Astrocyte (in vitro differentiated cells and primary cell): ENCODE measurements around the gene RNF133. TPM values are rescaled to one million over a fixed set of nuclear protein-coding genes. Genes with fewer than 3 reads are reported as not detected.

ENCODE experiments used
- DNase-seq: peaks from one replicate; pipeline ENCODE4 v3.0.0-alpha.2; 2010; ENCODE audit warnings: low read depth
- FAIRE-seq: peaks from 2 replicates; lab custom pipeline; 2011; peaks lifted over from hg19 to GRCh38; lab: Jason Lieb, UNC
- H2AFZ ChIP-seq: 2 replicates; pipeline ENCODE4 v1.6.0; 2012; ENCODE audit warnings: low read depth, low read length, inconsistent platforms
- H3K27ac ChIP-seq: 2 replicates; pipeline ENCODE4 v1.5.1; 2011; ENCODE audit warnings: low read depth, low read length, inconsistent platforms
- H3K27me3 ChIP-seq: 2 replicates; pipeline ENCODE4 v1.6.0; 2011; ENCODE audit warnings: low read length, inconsistent platforms; ENCODE audit not compliant: insufficient read depth
- H3K36me3 ChIP-seq: 2 replicates; pipeline ENCODE4 v1.5.1; 2011; ENCODE audit warnings: low read length, inconsistent platforms; ENCODE audit not compliant: insufficient read depth
- H3K4me1 ChIP-seq: 2 replicates; pipeline ENCODE4 v1.5.1; 2011; ENCODE audit warnings: low read length, inconsistent platforms; ENCODE audit not compliant: insufficient read depth
- H3K4me2 ChIP-seq: 2 replicates; pipeline ENCODE4 v1.6.0; 2012; ENCODE audit warnings: low read length, inconsistent platforms
- H3K4me3 ChIP-seq: 2 replicates; pipeline ENCODE4 v1.5.1; 2011; ENCODE audit warnings: low read depth, mild to moderate bottlenecking, low read length, inconsistent platforms; ENCODE audit not compliant: insufficient read depth
- H3K79me2 ChIP-seq: 2 replicates; pipeline ENCODE4 v1.6.0; 2012; ENCODE audit warnings: mild to moderate bottlenecking, low read length, inconsistent platforms; ENCODE audit not compliant: insufficient read depth
- H3K9ac ChIP-seq: 2 replicates; pipeline ENCODE4 v1.6.0; 2012; ENCODE audit warnings: mild to moderate bottlenecking, low read length, inconsistent platforms
- H3K9me3 ChIP-seq: 2 replicates; pipeline ENCODE4 v1.5.1; 2012; ENCODE audit warnings: low read depth, mild to moderate bottlenecking, low read length, inconsistent platforms; ENCODE audit not compliant: insufficient read depth
- H4K20me1 ChIP-seq: 2 replicates; pipeline ENCODE4 v1.6.0; 2012; ENCODE audit warnings: low read length, inconsistent platforms; ENCODE audit not compliant: insufficient read depth
- H3K27ac Mint-ChIP-seq: one replicate; pipeline ENCODE4 v1.8.0; 2021; ENCODE audit warnings: mild to moderate bottlenecking, mixed read lengths; ENCODE audit not compliant: unreplicated experiment
- H3K27me3 Mint-ChIP-seq: one replicate; pipeline ENCODE4 v1.8.0; 2021; ENCODE audit warnings: low read depth, mixed read lengths; ENCODE audit not compliant: unreplicated experiment
- H3K36me3 Mint-ChIP-seq: one replicate; pipeline ENCODE4 v1.8.0; 2021; ENCODE audit warnings: low read depth, mixed read lengths; ENCODE audit not compliant: unreplicated experiment
- H3K4me1 Mint-ChIP-seq: one replicate; pipeline ENCODE4 v1.8.0; 2021; ENCODE audit warnings: low read depth, mixed read lengths; ENCODE audit not compliant: unreplicated experiment
- H3K4me3 Mint-ChIP-seq: one replicate; pipeline ENCODE4 v1.8.0; 2021; ENCODE audit warnings: mild to moderate bottlenecking, moderate library complexity, mixed read lengths; ENCODE audit not compliant: unreplicated experiment
- H3K9me3 Mint-ChIP-seq: one replicate; pipeline ENCODE4 v1.8.0; 2021; ENCODE audit warnings: mild to moderate bottlenecking, mixed read lengths; ENCODE audit not compliant: unreplicated experiment
- EZH2 ChIP-seq: IDR thresholded peaks from 2 replicates; pipeline ENCODE4 v1.6.1; 2012; ENCODE audit warnings: mild to moderate bottlenecking, low read length, inconsistent platforms; ENCODE audit not compliant: insufficient read depth
- total RNA-seq: library from RNA; stranded (reverse); gene quantifications from 2 replicates; pipeline ENCODE4 v1.2.1, GENCODE V29; 2021
- TF ChIP-seq, protein P1 (sequence below): IDR thresholded peaks from 2 replicates; pipeline ENCODE4 v1.5.1; 2011; ENCODE audit warnings: low read depth, mild to moderate bottlenecking, inconsistent platforms, low read length, moderate library complexity; ENCODE audit not compliant: insufficient read depth

The RNF133 gene
- total RNA-seq, 1 donor from 2014 or later = 0.30 TPM

DNA sequence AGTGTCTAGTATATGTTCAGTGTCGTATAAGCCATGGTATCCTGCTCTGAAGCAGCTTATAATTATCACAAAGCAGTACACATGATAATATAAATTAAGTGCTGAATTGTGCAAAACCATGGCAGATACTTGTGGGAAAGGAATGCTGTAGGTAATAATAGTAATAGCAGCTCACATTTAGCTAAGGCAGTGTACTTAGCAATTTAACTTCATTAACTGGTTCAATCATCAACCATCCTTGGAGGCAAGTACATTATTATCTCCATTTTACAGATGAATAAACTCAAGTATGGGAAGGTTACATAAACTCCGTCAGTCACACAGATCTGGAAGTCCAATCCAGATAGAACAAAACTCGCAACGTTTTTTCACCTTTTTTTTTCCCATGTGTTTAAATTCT lies 25.4 kb upstream of the RNF133 start:
- Histone ChIP-seq H3K79me2 (no peaks in the 10 kb centered on the region), H3K36me3 (no peaks in the 10 kb centered on the region), H3K4me2 (no peak overlapping the region), H2AFZ (no peak overlapping the region), H3K4me1 (no peaks in the 10 kb centered on the region), H3K27ac (no peak overlapping the region), H3K9ac (no peak overlapping the region), H3K27me3 (no peaks in the 10 kb centered on the region), H3K4me3 (no peak overlapping the region), H3K9me3 (no peaks in the 10 kb centered on the region), H4K20me1 (no peaks in the 10 kb centered on the region)
- Mint-ChIP-seq H3K27me3 (no peaks in the 10 kb centered on the region), H3K9me3 (no peaks in the 10 kb centered on the region), H3K27ac (no peak overlapping the region), H3K36me3 (no peaks in the 10 kb centered on the region), H3K4me3 (no peak overlapping the region), H3K4me1 (no peaks in the 10 kb centered on the region)
- no peak for TF ChIP-seq EZH2
- TF ChIP-seq, protein P1, sequence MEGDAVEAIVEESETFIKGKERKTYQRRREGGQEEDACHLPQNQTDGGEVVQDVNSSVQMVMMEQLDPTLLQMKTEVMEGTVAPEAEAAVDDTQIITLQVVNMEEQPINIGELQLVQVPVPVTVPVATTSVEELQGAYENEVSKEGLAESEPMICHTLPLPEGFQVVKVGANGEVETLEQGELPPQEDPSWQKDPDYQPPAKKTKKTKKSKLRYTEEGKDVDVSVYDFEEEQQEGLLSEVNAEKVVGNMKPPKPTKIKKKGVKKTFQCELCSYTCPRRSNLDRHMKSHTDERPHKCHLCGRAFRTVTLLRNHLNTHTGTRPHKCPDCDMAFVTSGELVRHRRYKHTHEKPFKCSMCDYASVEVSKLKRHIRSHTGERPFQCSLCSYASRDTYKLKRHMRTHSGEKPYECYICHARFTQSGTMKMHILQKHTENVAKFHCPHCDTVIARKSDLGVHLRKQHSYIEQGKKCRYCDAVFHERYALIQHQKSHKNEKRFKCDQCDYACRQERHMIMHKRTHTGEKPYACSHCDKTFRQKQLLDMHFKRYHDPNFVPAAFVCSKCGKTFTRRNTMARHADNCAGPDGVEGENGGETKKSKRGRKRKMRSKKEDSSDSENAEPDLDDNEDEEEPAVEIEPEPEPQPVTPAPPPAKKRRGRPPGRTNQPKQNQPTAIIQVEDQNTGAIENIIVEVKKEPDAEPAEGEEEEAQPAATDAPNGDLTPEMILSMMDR = no peak
- DNase-seq (no peak), FAIRE-seq (no peak)

DNA sequence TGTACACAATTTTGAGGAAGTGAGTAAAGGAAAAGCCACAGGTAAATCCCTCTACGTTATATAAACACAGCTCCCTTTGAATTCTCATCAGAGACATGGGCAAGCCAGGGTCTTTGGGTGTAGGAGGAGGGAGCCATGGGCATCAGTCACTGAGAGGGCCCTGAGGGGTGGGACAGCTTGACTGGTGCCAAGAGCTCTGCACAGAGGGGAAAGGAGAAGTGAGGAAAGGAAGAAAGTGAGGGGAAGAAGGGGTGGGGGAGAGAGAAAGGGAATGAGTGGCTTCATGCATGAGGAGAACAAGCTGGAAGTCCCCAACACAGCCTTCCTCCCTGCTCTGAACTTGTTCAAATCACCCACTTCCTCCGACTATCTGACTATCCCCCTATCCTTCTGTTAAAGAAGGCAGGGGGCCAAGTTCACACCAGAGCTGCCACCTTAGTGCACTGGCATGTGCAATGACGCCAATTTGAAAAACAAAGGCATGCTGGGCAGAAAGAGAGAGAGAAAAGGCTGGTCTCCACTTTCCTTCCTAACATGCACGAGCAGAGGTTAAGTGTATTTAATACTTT lies 20.2 kb upstream of the RNF133 start:
- Mint-ChIP-seq H3K36me3 (no peaks in the 10 kb centered on the region), H3K4me3 (no peak overlapping the region), H3K27ac (no peak overlapping the region), H3K9me3 (peaks cover 2% of the 10 kb centered on the region), H3K4me1 (peaks cover 3% of the 10 kb centered on the region), H3K27me3 (no peaks in the 10 kb centered on the region)
- Histone ChIP-seq H3K4me3 (no peak overlapping the region), H3K9ac (no peak overlapping the region), H3K79me2 (no peaks in the 10 kb centered on the region), H2AFZ (no peak overlapping the region), H3K4me2 (no peak overlapping the region), H3K27ac (no peak overlapping the region), H3K9me3 (no peaks in the 10 kb centered on the region), H4K20me1 (no peaks in the 10 kb centered on the region), H3K36me3 (no peaks in the 10 kb centered on the region), H3K4me1 (no peaks in the 10 kb centered on the region), H3K27me3 (no peaks in the 10 kb centered on the region)
- FAIRE-seq (no peak), DNase-seq (no peak)
- no peak for TF ChIP-seq EZH2
- TF ChIP-seq, protein P1 = no peak

DNA sequence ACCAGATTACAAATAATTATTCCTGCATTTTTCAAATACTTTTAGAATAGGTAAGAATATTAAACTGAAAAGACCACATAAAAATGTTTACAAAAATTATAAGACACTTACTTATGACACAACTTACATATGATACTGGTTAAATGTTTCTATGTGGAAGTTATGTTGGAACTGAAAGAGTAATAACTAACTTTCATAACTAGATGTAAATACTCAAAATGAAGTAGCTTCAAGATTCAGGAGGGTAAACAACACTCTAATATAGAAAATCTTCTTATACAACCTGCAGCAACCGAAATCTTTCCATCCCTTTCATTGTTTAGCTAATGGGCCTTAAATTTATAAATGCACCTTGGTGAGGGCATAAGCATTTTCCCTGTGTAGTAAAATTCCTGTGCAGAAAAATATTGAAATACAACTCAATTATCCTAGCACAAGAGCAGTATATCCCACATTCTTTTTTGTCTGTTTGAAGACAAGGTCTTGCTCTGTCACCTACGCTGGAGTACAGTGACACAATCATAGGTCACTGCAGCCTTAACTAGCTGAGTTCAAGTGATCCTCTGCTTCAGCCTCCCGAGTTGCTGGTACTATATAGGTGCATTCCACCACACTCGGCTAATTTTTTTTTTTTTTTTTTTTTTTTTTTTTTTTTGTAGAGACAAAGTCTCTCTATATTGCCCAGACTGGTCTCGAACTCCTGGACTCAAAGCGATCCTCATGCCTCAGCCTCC lies 18.6 kb upstream of the RNF133 start:
- Histone ChIP-seq H3K9ac (no peak overlapping the region), H3K4me2 (no peak overlapping the region), H3K9me3 (no peaks in the 10 kb centered on the region), H4K20me1 (no peaks in the 10 kb centered on the region), H2AFZ (no peak overlapping the region), H3K79me2 (no peaks in the 10 kb centered on the region), H3K27me3 (no peaks in the 10 kb centered on the region), H3K27ac (no peak overlapping the region), H3K4me1 (no peaks in the 10 kb centered on the region), H3K4me3 (no peak overlapping the region), H3K36me3 (no peaks in the 10 kb centered on the region)
- Mint-ChIP-seq H3K4me1 (peaks cover 3% of the 10 kb centered on the region), H3K27ac (no peak overlapping the region), H3K4me3 (no peak overlapping the region), H3K36me3 (no peaks in the 10 kb centered on the region), H3K27me3 (no peaks in the 10 kb centered on the region), H3K9me3 (peaks cover 2% of the 10 kb centered on the region)
- no peak for TF ChIP-seq EZH2
- TF ChIP-seq, protein P1 = no peak
- DNase-seq = no peak
- no peak for FAIRE-seq
